HepG2 (cell line): ENCODE data around the gene SEC24D. TPM values are rescaled to one million over a fixed set of nuclear protein-coding genes. Genes with fewer than 3 reads are reported as not detected.

Source experiments
- ATAC-seq: fragments of 200-7000 bp; cut with Tn5 transposase; 3 replicates; pipeline ENCODE4 v1.9.1; 2020; ENCODE audit warnings: mild to moderate bottlenecking, moderate library complexity
- BruUV-seq: library from RNA; stranded (reverse); fragments of 400-500 nt; replicated peaks from 2 replicates; lab custom pipeline; 2021; lab: Mats Ljungman, UMichigan
- CTCF ChIA-PET: fragments of 300-600 bp; formaldehyde crosslinking; extraction: SDS; loops from one replicate; lab custom pipeline; 2021; ENCODE audit warnings: low total read pairs, inconsistent platforms, low intra/inter-chr PET ratio; lab: Yijun Ruan, JAX
- POLR2A ChIA-PET: fragments of 350-600 bp; sonication (Branson Sonifier 250); formaldehyde crosslinking; loops from one replicate; lab custom pipeline; 2020; ENCODE audit warnings: antibody characterized with exemption, inconsistent platforms; lab: Yijun Ruan, JAX
- DNase-seq: peaks from one replicate; pipeline ENCODE4 v3.0.0-alpha.2; 2015; ENCODE audit warnings: low spot score
- FAIRE-seq: peaks from 3 replicates; lab custom pipeline; 2011; peaks lifted over from hg19 to GRCh38; lab: Jason Lieb, UNC
- H2AFZ ChIP-seq: one replicate; pipeline ENCODE4 v1.6.1; 2011; ENCODE audit warnings: low read length, inconsistent platforms
- H3K27ac ChIP-seq: fragments of 300-600 bp; 3 replicates; pipeline ENCODE4 v1.8.0; 2011; ENCODE audit warnings: mixed run types, mild to moderate bottlenecking, mixed read lengths, low read length, inconsistent platforms; ENCODE audit not compliant: insufficient read depth; ENCODE audit errors: extremely low read length
- H3K27me3 ChIP-seq, 2 experiments: fragments of 200-600 bp in 1 of 2; 2 replicates in 1 of 2; 3 replicates in 1 of 2; pipeline versions ENCODE4 v1.6.0 to v1.8.0; 2011; ENCODE audit warnings: low read length in 2 of 2, mild to moderate bottlenecking in 2 of 2, moderate library complexity in 2 of 2, inconsistent platforms in 1 of 2; ENCODE audit not compliant: insufficient read depth in 2 of 2, control insufficient read depth in 1 of 2
- H3K36me3 ChIP-seq, 2 experiments: fragments of 200-600 bp in 1 of 2; replicated peaks in 1 of 2; 2 replicates in 1 of 2; 3 replicates in 1 of 2; pipeline versions ENCODE4 v1.5.1 to v1.8.0; 2011; ENCODE audit warnings: low read length in 2 of 2, inconsistent platforms in 1 of 2; ENCODE audit not compliant: insufficient read depth in 2 of 2, control insufficient read depth in 1 of 2
- H3K4me1 ChIP-seq: 2 replicates; pipeline ENCODE4 v1.5.1; 2012; ENCODE audit warnings: low read length, inconsistent platforms; ENCODE audit not compliant: insufficient read depth
- H3K4me2 ChIP-seq: 2 replicates; pipeline ENCODE4 v1.6.0; 2011; ENCODE audit warnings: low read depth, low read length, inconsistent platforms
- H3K4me3 ChIP-seq, 3 experiments: fragments of 200-600 bp in 1 of 3; sonication (generic), shearing (Covaris generic) in 1 of 3; replicated peaks in 1 of 3; 2 replicates each; pipeline ENCODE4 v1.5.1; 2011 to 2016; ENCODE audit warnings: low read length in 3 of 3, inconsistent platforms in 2 of 3, low read depth in 2 of 3, mild to moderate bottlenecking in 2 of 3, control low read depth in 1 of 3, mixed read lengths in 1 of 3; ENCODE audit not compliant: insufficient read depth in 1 of 3
- H3K79me2 ChIP-seq: one replicate; pipeline ENCODE4 v1.6.1; 2011; ENCODE audit warnings: low read length, inconsistent platforms; ENCODE audit not compliant: insufficient read depth
- H3K9ac ChIP-seq: 2 replicates; pipeline ENCODE4 v1.6.0; 2011; ENCODE audit warnings: mild to moderate bottlenecking, low read depth, low read length, inconsistent platforms; ENCODE audit not compliant: insufficient read depth
- H3K9me3 ChIP-seq: 2 replicates; pipeline ENCODE4 v1.5.1; 2012; ENCODE audit warnings: mild to moderate bottlenecking, low read length
- H4K20me1 ChIP-seq: 2 replicates; pipeline ENCODE4 v1.6.0; 2011; ENCODE audit warnings: inconsistent platforms, mild to moderate bottlenecking, low read length, moderate library complexity; ENCODE audit not compliant: insufficient read depth
- FOXA3 ChIP-seq: IDR thresholded peaks from 2 replicates; pipeline ENCODE4 v1.6.1; 2016; ENCODE audit warnings: missing genetic modification reagents, missing compliant biosample characterization
- FOXK2 ChIP-seq: fragments of 450-650 bp; IDR thresholded peaks from 2 replicates; pipeline ENCODE4 v1.6.1; 2016
- GTF2F1 ChIP-seq: fragments of 150-350 bp; IDR thresholded peaks from 2 replicates; pipeline ENCODE4 v1.6.1; 2014; ENCODE audit warnings: low read length
- KDM2A ChIP-seq: sonication (generic); formaldehyde crosslinking; IDR thresholded peaks from 2 replicates; pipeline ENCODE4 v1.4.0; 2020; ENCODE audit warnings: low read depth, missing genetic modification reagents, borderline replicate concordance
- MNT ChIP-seq: fragments of 450-650 bp; IDR thresholded peaks from 2 replicates; pipeline ENCODE4 v1.6.1; 2016
- PAXIP1 ChIP-seq: sonication (generic); formaldehyde crosslinking; conservative IDR thresholded peaks from 2 replicates; pipeline ENCODE4 v1.4.0; 2020; ENCODE audit warnings: mild to moderate bottlenecking, missing genetic modification reagents, moderate library complexity
- RAD21 ChIP-seq: fragments of 450-650 bp; formaldehyde crosslinking; IDR thresholded peaks from 2 replicates; pipeline ENCODE4 v1.5.0; 2020; ENCODE audit warnings: mild to moderate bottlenecking
- RBFOX2 ChIP-seq: fragments of 200-400 bp; formaldehyde crosslinking; IDR thresholded peaks from 2 replicates; pipeline ENCODE4 v1.6.1; 2017; ENCODE audit warnings: low read depth, mild to moderate bottlenecking, low read length
- REXO4 ChIP-seq: sonication (generic); formaldehyde crosslinking; IDR thresholded peaks from 2 replicates; pipeline ENCODE4 v1.8.0; 2022; ENCODE audit warnings: missing genetic modification reagents, mild to moderate bottlenecking, borderline replicate concordance
- RFX3 ChIP-seq: IDR thresholded peaks from 2 replicates; pipeline ENCODE4 v1.6.1; 2016; ENCODE audit warnings: missing biosample characterization, missing genetic modification reagents
- SMAD3 ChIP-seq: sonication (generic); formaldehyde crosslinking; IDR thresholded peaks from 2 replicates; pipeline ENCODE4 v1.4.0; 2020; ENCODE audit warnings: missing genetic modification reagents
- ZFP90 ChIP-seq: sonication (generic); formaldehyde crosslinking; IDR thresholded peaks from 2 replicates; pipeline ENCODE4 v1.8.0; 2022; ENCODE audit warnings: missing genetic modification reagents, mild to moderate bottlenecking, inconsistent platforms, borderline replicate concordance
- ZNF367 ChIP-seq: sonication (generic); formaldehyde crosslinking; IDR thresholded peaks from 2 replicates; pipeline ENCODE4 v1.4.0; 2020; ENCODE audit warnings: missing genetic modification reagents, borderline replicate concordance
- ZNF510 ChIP-seq: sonication (generic); formaldehyde crosslinking; IDR thresholded peaks from 2 replicates; pipeline ENCODE4 v1.4.0; 2020; ENCODE audit warnings: low read depth, mild to moderate bottlenecking, missing genetic modification reagents
- ZNF652 ChIP-seq: IDR thresholded peaks from 2 replicates; pipeline ENCODE4 v1.6.1; 2016; ENCODE audit warnings: low read depth, borderline replicate concordance
- WGBS: methylation state at CpG from one replicate; pipeline ENCODE4 v1.1.6; 2017; ENCODE audit warnings: low lambda C conversion rate; 5-methylcytosine and 5-hydroxymethylcytosine counted together
- in situ Hi-C: cut with HindIII; loops from 2 replicates; pipeline ENCODE4 v1.10.0; 2017; ENCODE audit warnings: low pct_unique_long_range_greater_than_20kb; ENCODE audit not compliant: extremely low pct_ligation_motif_present
- intact Hi-C: fragments of 100-400 bp; cut with micrococcal nuclease; formaldehyde crosslinking; loops from one replicate; pipeline ENCODE4 v1.10.0; 2022; ENCODE audit not compliant: unreplicated experiment
- polyA plus RNA-seq, 8 experiments: library from polyadenylated mRNA; depleted of rRNA in 3 of 8; stranded (reverse) in 7 of 8; unstranded in 1 of 8; fragments of >200 nt; fragmentation: Illumina TruSeq in 4 of 8; extraction: Trizol in 4 of 8; gene quantifications; 2 replicates each; pipeline versions ENCODE4 v1.2.1 to v1.2.3, GENCODE V29; 2011 to 2016; ENCODE audit warnings: low read depth in 4 of 8, missing spikeins in 1 of 8, mixed read lengths in 1 of 8; ENCODE audit not compliant: insufficient read depth in 1 of 8
- total RNA-seq, 5 experiments: library from RNA; depleted of rRNA; stranded (reverse); fragments of >200 nt; fragmentation: Illumina TruSeq; extraction: Trizol; gene quantifications; 2 replicates each; pipeline ENCODE4 v1.2.3, GENCODE V29; 2016; ENCODE audit warnings: low read depth in 1 of 5
- TF ChIP-seq, protein P1 (sequence below): sonication (generic); formaldehyde crosslinking; IDR thresholded peaks from 2 replicates; pipeline ENCODE4 v1.8.0; 2022; ENCODE audit warnings: mild to moderate bottlenecking, missing genetic modification reagents, moderate library complexity
- TF ChIP-seq, protein P2 (sequence below): sonication (generic); formaldehyde crosslinking; IDR thresholded peaks from 2 replicates; pipeline ENCODE4 v1.4.0; 2020; ENCODE audit warnings: mild to moderate bottlenecking, missing genetic modification reagents
- TF ChIP-seq, protein P3 (sequence below): sonication (generic); formaldehyde crosslinking; IDR thresholded peaks from 2 replicates; pipeline ENCODE4 v1.4.0; 2020; ENCODE audit warnings: missing genetic modification reagents

Gene SEC24D
- total and polyA plus RNA-seq, 2 of the 13 experiments (the other 11 are each of a cell fraction or from before 2014, with no cell fraction given) = 30.0 to 51.1 TPM

DNA sequence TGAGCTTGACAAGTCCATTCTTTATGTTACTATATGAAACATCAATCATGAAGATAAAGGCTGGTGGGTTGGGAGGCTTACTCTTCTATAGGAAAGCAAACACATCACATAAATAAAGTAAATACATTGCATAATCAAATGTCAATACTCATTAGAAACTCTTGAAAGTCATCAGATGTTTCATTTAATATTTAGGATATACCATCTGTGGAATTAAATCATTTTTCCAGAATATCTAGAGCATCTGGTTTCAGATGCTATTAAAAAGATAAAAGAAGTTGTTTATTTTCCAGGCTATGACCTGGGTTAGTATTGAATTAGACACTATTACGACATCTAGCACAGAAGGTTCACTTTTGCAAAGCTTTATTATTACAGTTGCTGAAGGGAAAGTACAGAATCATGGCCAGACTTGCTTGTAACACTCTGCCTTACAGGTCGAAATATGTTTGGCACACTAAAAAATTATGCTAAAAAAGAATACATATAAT is 78.1 kb downstream of the SEC24D start:
- Histone ChIP-seq H3K36me3 (peaks cover 5 to 32% of the 10 kb centered on the region in 2 experiments; a peak in 4 of 5 replicates), H3K4me1 (peaks cover 48% of the 10 kb centered on the region), H3K27me3 (no peaks in the 10 kb centered on the region), H3K4me3 (no peak overlapping the region), H3K9me3 (no peaks in the 10 kb centered on the region), H3K4me2 (no peak overlapping the region), H3K27ac (peak overlapping the region; percentile 9), H3K9ac (no peak overlapping the region), H4K20me1 (peaks cover 3% of the 10 kb centered on the region; the same call in 1 of the 2 replicates), H2AFZ (no peak overlapping the region), H3K79me2 (no peaks in the 10 kb centered on the region)
- no TSS peak for BruUV-seq
- FAIRE-seq = no peak
- POLR2A ChIA-PET = no interaction called here
- ATAC-seq = peak; percentile 65
- CTCF ChIA-PET = no interaction called here
- in situ Hi-C loops = no loop called here
- peak; percentile 29 for DNase-seq
- intact Hi-C loops = no loop called here
- whole genome bisulfite sequencing = 60% methylated on average over 2 of the region's 2 CpGs
- TF ChIP-seq RBFOX2 (no peak), REXO4 (CRISPR knock-in tag) (no peak), PAXIP1 (CRISPR knock-in tag) (0 out of 2 replicates have a peak, but pooled peaks have one; percentile 27), FOXK2 (no peak), SMAD3 (no peak), ZNF367 (no peak), KDM2A (no peak), GTF2F1 (no peak), MNT (no peak), ZNF652 (CRISPR knock-in tag) (no peak), RAD21 (CRISPR knock-in tag) (no peak), ZFP90 (CRISPR knock-in tag) (no peak), ZNF510 (CRISPR knock-in tag) (no peak), FOXA3 (CRISPR knock-in tag) (0 out of 2 replicates have a peak, but pooled peaks have one; percentile 39), RFX3 (no peak)
- TF ChIP-seq, protein P1, sequence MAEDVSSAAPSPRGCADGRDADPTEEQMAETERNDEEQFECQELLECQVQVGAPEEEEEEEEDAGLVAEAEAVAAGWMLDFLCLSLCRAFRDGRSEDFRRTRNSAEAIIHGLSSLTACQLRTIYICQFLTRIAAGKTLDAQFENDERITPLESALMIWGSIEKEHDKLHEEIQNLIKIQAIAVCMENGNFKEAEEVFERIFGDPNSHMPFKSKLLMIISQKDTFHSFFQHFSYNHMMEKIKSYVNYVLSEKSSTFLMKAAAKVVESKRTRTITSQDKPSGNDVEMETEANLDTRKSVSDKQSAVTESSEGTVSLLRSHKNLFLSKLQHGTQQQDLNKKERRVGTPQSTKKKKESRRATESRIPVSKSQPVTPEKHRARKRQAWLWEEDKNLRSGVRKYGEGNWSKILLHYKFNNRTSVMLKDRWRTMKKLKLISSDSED = no peak
- TF ChIP-seq, protein P2, sequence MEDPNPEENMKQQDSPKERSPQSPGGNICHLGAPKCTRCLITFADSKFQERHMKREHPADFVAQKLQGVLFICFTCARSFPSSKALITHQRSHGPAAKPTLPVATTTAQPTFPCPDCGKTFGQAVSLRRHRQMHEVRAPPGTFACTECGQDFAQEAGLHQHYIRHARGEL = no peak
- TF ChIP-seq, protein P3, sequence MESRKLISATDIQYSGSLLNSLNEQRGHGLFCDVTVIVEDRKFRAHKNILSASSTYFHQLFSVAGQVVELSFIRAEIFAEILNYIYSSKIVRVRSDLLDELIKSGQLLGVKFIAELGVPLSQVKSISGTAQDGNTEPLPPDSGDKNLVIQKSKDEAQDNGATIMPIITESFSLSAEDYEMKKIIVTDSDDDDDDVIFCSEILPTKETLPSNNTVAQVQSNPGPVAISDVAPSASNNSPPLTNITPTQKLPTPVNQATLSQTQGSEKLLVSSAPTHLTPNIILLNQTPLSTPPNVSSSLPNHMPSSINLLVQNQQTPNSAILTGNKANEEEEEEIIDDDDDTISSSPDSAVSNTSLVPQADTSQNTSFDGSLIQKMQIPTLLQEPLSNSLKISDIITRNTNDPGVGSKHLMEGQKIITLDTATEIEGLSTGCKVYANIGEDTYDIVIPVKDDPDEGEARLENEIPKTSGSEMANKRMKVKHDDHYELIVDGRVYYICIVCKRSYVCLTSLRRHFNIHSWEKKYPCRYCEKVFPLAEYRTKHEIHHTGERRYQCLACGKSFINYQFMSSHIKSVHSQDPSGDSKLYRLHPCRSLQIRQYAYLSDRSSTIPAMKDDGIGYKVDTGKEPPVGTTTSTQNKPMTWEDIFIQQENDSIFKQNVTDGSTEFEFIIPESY (CRISPR knock-in tag) = no peak
